RPMI8226 (cell line): ENCODE results near the gene CLDN25.

ENCODE experiments used
- DNase-seq: peaks from one replicate; pipeline ENCODE4 v3.0.0-alpha.2; 2015

Gene CLDN25

GRCh38 chr11:113814181-113814580 is 34.6 kb downstream of the CLDN25 start:
- DNase-seq = no peak

DNA sequence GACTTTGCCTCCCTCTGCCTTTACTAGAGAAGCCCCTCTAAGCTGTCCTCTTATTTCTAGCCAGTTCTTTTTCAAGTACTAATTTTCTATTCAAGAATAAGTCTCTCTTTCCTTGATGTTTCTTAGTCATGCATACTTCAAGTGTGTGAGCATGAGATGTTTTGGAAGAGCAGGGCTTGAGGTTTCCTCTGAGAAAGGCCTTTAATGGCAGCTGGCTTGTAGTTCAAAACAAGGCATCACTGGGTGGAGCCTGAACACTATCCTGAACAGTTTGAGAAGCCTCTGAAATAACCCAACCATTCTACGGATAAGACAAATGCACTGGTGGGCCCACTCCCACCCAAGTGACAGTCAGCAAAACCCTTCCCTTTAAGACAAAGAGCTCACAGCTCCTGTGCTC is 37.6 kb downstream of the CLDN25 start:
- DNase-seq = no peak

DNA sequence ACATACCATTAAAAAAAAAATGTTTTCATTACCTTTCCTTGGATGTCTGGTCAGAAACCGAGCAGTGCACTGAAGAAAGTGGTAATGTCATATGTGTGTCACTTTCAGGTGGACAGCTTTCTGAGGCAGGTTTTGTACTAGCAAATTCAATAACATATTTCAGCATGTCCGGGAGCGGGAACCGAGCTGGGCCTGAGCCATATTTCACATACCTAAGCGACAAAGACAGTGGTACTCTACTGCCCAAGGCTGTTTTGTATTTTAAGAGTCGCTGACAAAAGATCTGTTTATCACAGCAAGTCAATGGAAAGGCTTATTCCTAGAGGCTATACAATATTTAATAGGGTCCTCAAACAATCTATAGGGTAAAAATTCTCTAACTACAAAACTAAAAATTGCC is 38.0 kb downstream of the CLDN25 start:
- DNase-seq = no peak

DNA sequence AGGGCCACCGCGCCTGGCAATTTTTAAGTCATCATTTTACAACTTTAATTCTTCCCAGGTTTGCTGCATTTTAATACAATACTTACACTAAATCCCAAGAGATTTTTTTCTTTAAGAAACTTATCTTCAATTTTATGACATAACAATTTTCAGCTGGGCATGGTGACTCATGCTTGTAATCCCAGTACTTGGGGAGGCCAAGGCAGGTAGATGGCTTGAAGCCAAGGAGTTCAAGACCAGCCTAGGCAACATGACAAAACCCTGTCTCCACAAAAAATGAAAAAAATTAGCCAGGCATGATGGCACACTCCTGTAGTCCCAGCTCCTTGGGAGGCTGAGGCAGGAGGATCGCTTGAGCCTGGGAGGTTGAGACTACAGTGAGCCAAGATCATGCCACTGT is 38.8 kb downstream of the CLDN25 start:
- DNase-seq = no peak

GRCh38 chr11:113827477-113827876 is 47.9 kb downstream of the CLDN25 start:
- DNase-seq = no peak

- DNase-seq = no peak
These were observed 48.6 kb downstream of the CLDN25 start for GRCh38 chr11:113828191-113828590.

DNA sequence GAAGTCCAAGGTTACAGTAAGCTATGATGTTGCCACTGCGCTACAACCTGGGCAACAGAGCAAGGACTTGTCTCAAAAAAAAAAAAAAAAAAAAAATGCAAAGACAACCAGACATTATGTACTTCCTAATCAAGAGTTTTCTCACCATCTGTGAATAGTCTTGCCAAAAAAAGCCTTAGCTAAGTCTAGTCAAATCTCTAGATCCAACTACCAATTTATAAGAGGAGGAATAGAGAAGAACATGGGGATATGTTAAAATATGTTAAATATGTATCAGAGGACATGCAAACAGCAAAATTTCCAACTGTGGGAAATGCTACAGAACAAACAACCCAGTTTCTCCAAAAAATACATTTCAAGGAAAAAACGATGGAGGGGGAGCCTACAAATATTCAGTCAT is 50.2 kb downstream of the CLDN25 start:
- no peak for DNase-seq
